GM12873 (cell line): ENCODE data around the gene KLHL36.

ENCODE experiments used
- TF ChIP-seq, protein P1 (sequence below): IDR thresholded peaks from 2 replicates; pipeline ENCODE4 v1.5.1; 2012; ENCODE audit warnings: low read depth, mild to moderate bottlenecking, moderate library complexity, low read length, control low read depth; ENCODE audit not compliant: insufficient read depth; ENCODE audit errors: missing control alignments

The KLHL36 gene

DNA sequence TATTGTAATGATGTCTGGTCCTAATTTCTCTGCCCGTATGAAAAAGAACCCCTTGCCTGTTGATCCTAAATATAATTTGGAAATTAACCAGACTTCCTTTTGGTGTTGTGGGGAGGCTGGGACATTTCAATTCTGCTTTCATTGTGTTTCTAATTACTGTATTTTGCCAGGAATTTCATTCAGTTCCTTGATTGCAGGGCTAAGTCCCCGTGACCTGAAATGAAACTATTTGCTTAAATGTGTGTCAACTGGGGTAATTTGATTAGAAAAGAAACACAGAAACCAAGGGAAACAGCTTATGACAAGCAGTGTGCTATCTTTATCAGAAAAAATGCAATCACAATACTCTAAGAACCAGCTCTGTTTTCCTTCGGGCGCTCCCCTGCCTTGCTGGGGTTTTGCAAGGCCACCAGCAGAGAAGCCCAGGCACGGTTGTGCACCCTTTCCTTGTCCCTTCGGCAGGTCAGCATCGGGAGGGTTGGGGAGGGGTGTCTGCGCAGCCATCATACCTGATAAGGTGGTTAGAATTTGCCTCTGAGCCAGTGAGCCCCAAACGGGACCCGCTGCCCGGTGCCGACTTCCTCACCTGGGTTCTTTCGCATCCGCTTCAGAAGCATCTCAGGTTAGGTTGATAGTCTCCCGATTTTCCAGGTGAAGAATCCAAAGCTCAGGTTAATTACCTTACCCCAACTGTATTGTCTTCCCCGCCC is 19.4 kb downstream of the KLHL36 start:
- TF ChIP-seq, protein P1, sequence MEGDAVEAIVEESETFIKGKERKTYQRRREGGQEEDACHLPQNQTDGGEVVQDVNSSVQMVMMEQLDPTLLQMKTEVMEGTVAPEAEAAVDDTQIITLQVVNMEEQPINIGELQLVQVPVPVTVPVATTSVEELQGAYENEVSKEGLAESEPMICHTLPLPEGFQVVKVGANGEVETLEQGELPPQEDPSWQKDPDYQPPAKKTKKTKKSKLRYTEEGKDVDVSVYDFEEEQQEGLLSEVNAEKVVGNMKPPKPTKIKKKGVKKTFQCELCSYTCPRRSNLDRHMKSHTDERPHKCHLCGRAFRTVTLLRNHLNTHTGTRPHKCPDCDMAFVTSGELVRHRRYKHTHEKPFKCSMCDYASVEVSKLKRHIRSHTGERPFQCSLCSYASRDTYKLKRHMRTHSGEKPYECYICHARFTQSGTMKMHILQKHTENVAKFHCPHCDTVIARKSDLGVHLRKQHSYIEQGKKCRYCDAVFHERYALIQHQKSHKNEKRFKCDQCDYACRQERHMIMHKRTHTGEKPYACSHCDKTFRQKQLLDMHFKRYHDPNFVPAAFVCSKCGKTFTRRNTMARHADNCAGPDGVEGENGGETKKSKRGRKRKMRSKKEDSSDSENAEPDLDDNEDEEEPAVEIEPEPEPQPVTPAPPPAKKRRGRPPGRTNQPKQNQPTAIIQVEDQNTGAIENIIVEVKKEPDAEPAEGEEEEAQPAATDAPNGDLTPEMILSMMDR: no peak

DNA sequence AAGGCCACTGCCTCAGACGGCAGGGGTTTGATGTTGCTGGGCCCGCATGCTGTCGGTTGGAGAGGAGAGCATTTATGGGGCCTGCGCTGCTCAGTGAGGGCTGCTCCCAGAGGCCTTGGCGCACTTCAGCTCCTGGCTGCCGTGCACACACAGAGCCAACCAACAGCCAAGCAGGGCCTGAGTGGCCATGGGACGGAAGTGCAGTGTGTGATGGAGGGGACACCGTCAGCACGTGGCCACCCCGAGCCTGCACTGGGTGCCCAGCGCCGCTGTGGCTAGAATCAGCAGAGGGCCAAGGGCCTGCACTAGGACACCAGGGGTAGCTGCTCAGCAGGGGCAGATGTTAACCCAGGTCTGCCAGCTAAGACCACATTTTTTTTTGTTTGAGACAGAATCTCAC is 21.8 kb downstream of the KLHL36 start:
- TF ChIP-seq, protein P1: no peak

DNA sequence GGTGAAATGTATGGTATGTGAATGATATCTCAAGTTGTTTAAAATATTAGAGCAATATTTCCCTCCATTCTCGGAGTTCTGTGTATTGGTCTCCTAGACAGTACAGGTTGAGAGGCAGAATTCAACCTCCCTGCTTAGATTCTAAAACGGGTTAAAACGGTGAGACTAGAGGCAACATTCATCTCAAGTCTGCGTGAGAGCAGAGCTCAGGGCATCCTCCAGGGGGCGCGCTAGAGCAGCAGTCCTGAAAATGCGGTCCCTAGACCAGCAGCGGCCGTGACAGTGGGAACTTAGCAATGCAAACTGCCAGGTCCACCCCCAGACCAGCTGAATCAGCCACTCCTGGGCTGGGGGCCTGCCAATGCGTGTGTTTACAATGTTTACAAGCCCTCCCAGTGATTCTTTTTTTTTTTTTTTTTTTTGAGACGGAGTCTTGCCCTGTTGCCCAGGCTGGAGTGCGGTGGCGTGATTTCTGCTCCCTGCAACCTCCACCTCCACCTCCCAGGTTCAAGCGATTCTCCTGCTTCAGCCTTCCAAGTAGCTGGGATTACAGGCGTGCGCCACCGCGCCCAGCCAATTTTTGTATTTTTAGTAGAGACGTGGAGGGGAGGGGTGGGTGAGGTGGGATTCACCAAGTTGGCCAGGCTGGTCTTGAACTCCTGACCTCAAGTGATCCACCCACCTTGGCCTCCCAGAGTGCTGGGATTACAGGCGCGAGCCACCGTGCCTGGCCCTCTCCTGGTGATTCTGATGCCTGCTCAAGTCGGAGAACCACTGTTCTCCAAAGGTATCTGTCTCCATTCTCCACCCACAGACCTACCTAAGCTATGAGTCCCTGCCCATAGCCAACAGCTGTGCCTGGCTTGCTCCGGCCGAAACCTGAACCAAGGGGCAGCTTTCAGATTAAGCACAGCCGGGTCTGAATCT is 24.2 kb downstream of the KLHL36 start:
- TF ChIP-seq, protein P1: peak; percentile 97

DNA sequence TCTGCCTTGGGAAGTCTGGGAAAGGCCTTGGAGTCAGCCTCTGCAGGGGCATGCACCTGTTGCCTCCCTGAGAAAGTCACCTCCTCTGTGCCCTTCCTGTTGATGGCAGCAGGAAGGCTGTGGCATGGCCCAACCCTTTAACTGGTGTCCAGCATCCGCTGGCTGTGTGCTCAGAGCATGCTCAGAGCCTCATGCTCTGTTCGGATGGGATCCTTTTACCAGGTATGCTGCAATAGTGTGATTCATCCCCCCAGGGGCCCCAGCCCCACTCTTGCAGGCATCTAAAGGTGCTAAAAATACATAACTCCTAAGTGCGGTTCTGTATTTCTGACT is 24.9 kb downstream of the KLHL36 start:
- TF ChIP-seq, protein P1: no peak

DNA sequence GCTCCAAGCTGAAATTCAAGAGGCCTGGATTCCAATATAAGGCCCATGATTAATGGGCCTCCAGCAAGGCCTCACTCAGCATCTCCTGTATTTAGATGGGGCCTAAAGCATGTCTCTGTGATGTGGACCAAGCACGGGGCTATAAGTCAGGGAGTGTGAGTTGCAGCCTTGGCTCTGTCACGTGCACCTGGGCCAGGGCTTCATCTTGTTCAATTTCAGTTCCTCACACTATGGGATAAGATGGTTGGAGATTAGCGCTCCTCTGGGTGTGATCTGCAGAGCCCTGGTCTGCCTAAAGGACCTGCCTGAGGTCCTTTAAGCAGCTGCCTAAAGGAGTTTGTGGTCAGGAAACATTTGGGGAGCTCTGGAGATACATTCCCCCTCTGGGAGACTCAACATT is 25.2 kb downstream of the KLHL36 start:
- TF ChIP-seq, protein P1: no peak

DNA sequence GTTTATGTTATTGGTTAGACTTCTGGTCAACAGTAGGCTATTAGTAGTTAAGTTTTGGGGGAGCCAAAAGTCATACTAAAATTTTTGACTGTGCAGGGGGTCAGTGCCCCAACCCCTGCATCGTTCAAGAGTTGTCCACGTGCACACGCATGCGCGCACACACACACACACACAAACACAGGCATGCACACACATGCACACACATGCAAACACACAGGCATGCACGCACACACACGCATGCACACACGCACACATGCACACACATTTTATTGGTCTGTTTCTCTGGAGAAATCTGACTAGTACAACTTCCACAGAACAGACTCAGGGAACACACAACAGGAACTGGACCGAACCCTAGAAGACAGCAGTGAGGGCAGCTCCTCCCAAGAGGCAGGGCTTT is 27.1 kb downstream of the KLHL36 start:
- TF ChIP-seq, protein P1: no peak

DNA sequence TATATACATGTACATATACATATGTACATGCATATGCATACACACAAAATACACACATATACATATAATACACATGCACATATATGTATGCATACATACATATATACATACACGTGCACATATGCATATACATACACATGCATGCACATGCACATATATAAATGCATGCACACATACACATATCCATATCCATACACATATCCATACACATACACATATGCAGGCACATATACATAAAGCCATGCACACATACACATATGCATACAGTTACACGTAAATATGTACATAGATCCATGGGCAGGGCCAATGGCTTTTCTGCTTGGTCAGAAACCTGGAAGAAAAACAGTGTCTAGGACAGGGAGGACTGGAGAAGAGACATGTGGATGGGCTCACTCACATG is 27.6 kb downstream of the KLHL36 start:
- TF ChIP-seq, protein P1: no peak
